ENCODE measurements around the gene DYRK1A.

Gene DYRK1A

GRCh38 chr21:37445228-37445627 lies 78.7 kb downstream of the DYRK1A start:
- no peak for TF ChIP-seq TSHZ2 (CRISPR knock-in tag; IDR thresholded peaks at IDR 0.05)
- no peak for TF ChIP-seq POU6F1 (CRISPR knock-in tag; IDR thresholded peaks at IDR 0.05; ENCODE audit: borderline replicate concordance, low read depth)
- TF ChIP-seq ARNTL (CRISPR knock-in tag; IDR thresholded peaks at IDR 0.05; ENCODE audit: borderline replicate concordance, low read depth), result no peak
- TF ChIP-seq ZNF8 (CRISPR knock-in tag; IDR thresholded peaks at IDR 0.05), result no peak
- TF ChIP-seq OSR1 (CRISPR knock-in tag; IDR thresholded peaks at IDR 0.05), result no peak
- no peak for TF ChIP-seq RARB (CRISPR knock-in tag; IDR thresholded peaks at IDR 0.05)
- no peak for TF ChIP-seq GLIS3 (CRISPR knock-in tag; IDR thresholded peaks at IDR 0.05)
- TF ChIP-seq PATZ1 (CRISPR knock-in tag; IDR thresholded peaks at IDR 0.05; ENCODE audit: borderline replicate concordance), result no peak
- TF ChIP-seq SNAI2 (CRISPR knock-in tag; IDR thresholded peaks at IDR 0.05), result no peak
- no peak for TF ChIP-seq ZFP3 (CRISPR knock-in tag; IDR thresholded peaks at IDR 0.05)
- no peak for TF ChIP-seq CREB5 (CRISPR knock-in tag; IDR thresholded peaks at IDR 0.05; ENCODE audit: low read depth)
- TF ChIP-seq TOX (CRISPR knock-in tag; IDR thresholded peaks at IDR 0.05; ENCODE audit: borderline replicate concordance), result no peak
- TF ChIP-seq ZNF565 (CRISPR knock-in tag; conservative IDR thresholded peaks at IDR 0.05; ENCODE audit: low read depth), result no peak
- peak; percentile 31; the same call in 1 of the 3 replicates for ATAC-seq

GRCh38 chr21:37446552-37446951 lies 80.0 kb downstream of the DYRK1A start:
- ATAC-seq, result no peak; the same call in 2 of the 3 replicates
- TF ChIP-seq OSR1 (CRISPR knock-in tag; IDR thresholded peaks at IDR 0.05) (no peak), ESRRG (CRISPR knock-in tag; IDR thresholded peaks at IDR 0.05) (no peak), ISL1 (CRISPR knock-in tag; IDR thresholded peaks at IDR 0.05) (no peak), ZFP3 (CRISPR knock-in tag; IDR thresholded peaks at IDR 0.05) (no peak), ZNF8 (CRISPR knock-in tag; IDR thresholded peaks at IDR 0.05) (no peak), BACH2 (CRISPR knock-in tag; IDR thresholded peaks at IDR 0.05; ENCODE audit: borderline replicate concordance) (no peak), PPARA (CRISPR knock-in tag; IDR thresholded peaks at IDR 0.05; ENCODE audit: borderline replicate concordance) (no peak)

- no peak for TF ChIP-seq ESRRG (CRISPR knock-in tag; IDR thresholded peaks at IDR 0.05)
- no peak for TF ChIP-seq GLIS3 (CRISPR knock-in tag; IDR thresholded peaks at IDR 0.05)
- no peak for TF ChIP-seq ZFP3 (CRISPR knock-in tag; IDR thresholded peaks at IDR 0.05)
- TF ChIP-seq TOX (CRISPR knock-in tag; IDR thresholded peaks at IDR 0.05; ENCODE audit: borderline replicate concordance), result no peak
- no peak for TF ChIP-seq CSDC2 (CRISPR knock-in tag; IDR thresholded peaks at IDR 0.05)
- TF ChIP-seq ISL1 (CRISPR knock-in tag; IDR thresholded peaks at IDR 0.05), result no peak
- no peak for TF ChIP-seq ZNF565 (CRISPR knock-in tag; conservative IDR thresholded peaks at IDR 0.05; ENCODE audit: low read depth)
- TF ChIP-seq TCF4 (CRISPR knock-in tag; IDR thresholded peaks at IDR 0.05; ENCODE audit: borderline replicate concordance), result no peak
- no peak for TF ChIP-seq CREB5 (CRISPR knock-in tag; IDR thresholded peaks at IDR 0.05; ENCODE audit: low read depth)
- TF ChIP-seq CSRNP3 (CRISPR knock-in tag; IDR thresholded peaks at IDR 0.05), result no peak
- TF ChIP-seq RARB (CRISPR knock-in tag; IDR thresholded peaks at IDR 0.05), result no peak
- no peak for TF ChIP-seq POU6F1 (CRISPR knock-in tag; IDR thresholded peaks at IDR 0.05; ENCODE audit: borderline replicate concordance, low read depth)
- no peak for TF ChIP-seq PPARA (CRISPR knock-in tag; IDR thresholded peaks at IDR 0.05; ENCODE audit: borderline replicate concordance)
- TF ChIP-seq ZC3H10 (CRISPR knock-in tag; IDR thresholded peaks at IDR 0.05), result no peak
- no peak for TF ChIP-seq OSR1 (CRISPR knock-in tag; IDR thresholded peaks at IDR 0.05)
- TF ChIP-seq SNAI2 (CRISPR knock-in tag; IDR thresholded peaks at IDR 0.05), result no peak
- TF ChIP-seq ZNF8 (CRISPR knock-in tag; IDR thresholded peaks at IDR 0.05), result no peak
- no peak for TF ChIP-seq PATZ1 (CRISPR knock-in tag; IDR thresholded peaks at IDR 0.05; ENCODE audit: borderline replicate concordance)
- no peak for TF ChIP-seq ARNTL (CRISPR knock-in tag; IDR thresholded peaks at IDR 0.05; ENCODE audit: borderline replicate concordance, low read depth)
- ATAC-seq, result no peak
Observed at GRCh38 chr21:37447288-37447936, 80.8 kb downstream of the DYRK1A start.
